ENCODE data around the gene TMEM154.

Gene TMEM154, protein sequence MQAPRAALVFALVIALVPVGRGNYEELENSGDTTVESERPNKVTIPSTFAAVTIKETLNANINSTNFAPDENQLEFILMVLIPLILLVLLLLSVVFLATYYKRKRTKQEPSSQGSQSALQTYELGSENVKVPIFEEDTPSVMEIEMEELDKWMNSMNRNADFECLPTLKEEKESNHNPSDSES

GRCh38 chr4:152679414-152680281 is at the start of gene TMEM154:
TMEM154 (minus strand) TSS chr4:152679997; CDS start chr4:152679933, 64 bp downstream.
- H3K4me3 ChIP-seq (ENCODE audit: low read depth, low read length) = peak within 1 kb of the TSS; percentile 57
- no peak for TF ChIP-seq CTCF (IDR thresholded peaks at IDR 0.05; ENCODE audit: low read depth, low read length)

DNA sequence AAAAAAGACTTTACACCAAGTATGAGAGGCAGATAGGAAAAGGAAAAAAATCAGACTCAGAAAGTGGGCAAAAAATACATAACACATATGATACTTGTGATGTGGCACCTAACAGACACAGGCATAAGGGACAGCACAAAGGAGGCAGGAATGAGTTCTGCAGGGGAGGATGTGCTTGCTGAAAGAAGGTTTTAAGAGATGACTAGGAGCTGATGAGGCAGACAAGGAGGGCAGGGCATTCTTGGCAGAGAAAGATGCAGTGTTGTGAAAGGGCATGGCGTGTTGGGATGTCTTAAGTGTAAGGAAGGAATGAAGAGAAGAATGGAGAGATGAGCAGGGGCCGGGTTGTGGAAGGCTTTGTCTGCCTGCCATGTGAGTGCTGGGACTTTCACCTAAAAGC is 49.7 kb upstream of the TMEM154 start:
- no peak overlapping the region for H3K4me3 ChIP-seq (ENCODE audit: low read depth, low read length)
- TF ChIP-seq CTCF (IDR thresholded peaks at IDR 0.05; ENCODE audit: low read depth, low read length) = no peak

DNA sequence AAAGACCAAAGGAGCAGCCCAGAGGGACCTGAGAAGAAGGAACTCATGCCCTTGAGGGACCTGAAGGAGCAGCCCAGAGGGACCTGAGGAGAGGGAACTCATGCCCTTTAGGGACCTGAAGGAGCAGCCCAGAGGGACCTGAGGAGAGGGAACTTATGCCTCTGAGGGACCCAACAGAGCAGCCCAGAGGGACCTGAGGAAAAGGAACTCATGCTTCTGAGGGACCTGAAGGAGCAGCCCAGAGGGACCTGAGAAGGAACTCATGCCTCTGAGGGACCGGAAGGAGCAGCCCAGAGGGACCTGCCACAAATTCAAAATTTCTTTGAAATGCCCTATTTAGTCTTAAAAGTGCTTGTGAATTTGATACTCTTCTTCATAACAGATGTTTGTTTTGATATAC is 48.5 kb upstream of the TMEM154 start:
- no peak for TF ChIP-seq CTCF (IDR thresholded peaks at IDR 0.05; ENCODE audit: low read depth, low read length)
- no peak overlapping the region for H3K4me3 ChIP-seq (ENCODE audit: low read depth, low read length)

- H3K4me3 ChIP-seq (ENCODE audit: low read depth, low read length) = no peak overlapping the region
- no peak for TF ChIP-seq CTCF (IDR thresholded peaks at IDR 0.05; ENCODE audit: low read depth, low read length)
Measured at GRCh38 chr4:152727784-152728183, 48.0 kb upstream of the TMEM154 start.

GRCh38 chr4:152724494-152724893 is 44.7 kb upstream of the TMEM154 start:
- no peak overlapping the region for H3K4me3 ChIP-seq (ENCODE audit: low read depth, low read length)
- no peak for TF ChIP-seq CTCF (IDR thresholded peaks at IDR 0.05; ENCODE audit: low read depth, low read length)

GRCh38 chr4:152723236-152723635 is 43.4 kb upstream of the TMEM154 start:
- no peak overlapping the region for H3K4me3 ChIP-seq (ENCODE audit: low read depth, low read length)
- TF ChIP-seq CTCF (IDR thresholded peaks at IDR 0.05; ENCODE audit: low read depth, low read length) = no peak

Data from WI38 (cell line).